Pancreas (tissue), 10 donors: Measurements from ENCODE around the gene EMILIN3. TPM values are rescaled to one million over a fixed set of nuclear protein-coding genes. Genes with fewer than 3 reads are reported as not detected.

Source experiments
- ATAC-seq, 4 donors: fragments of 200-7000 bp; cut with Tn5 transposase; one replicate each; pipeline versions ENCODE4 v1.8.0 to v1.9.1; 2020; ENCODE audit warnings: mild to moderate bottlenecking in 4 of 4, moderate library complexity in 4 of 4
- DNase-seq, 6 donors: peaks; one replicate each; pipeline ENCODE4 v3.0.0-alpha.2; 2020
- FAIRE-seq: peaks from 2 replicates; lab custom pipeline; 2012; peaks lifted over from hg19 to GRCh38; lab: Jason Lieb, UNC
- H3K27ac ChIP-seq, 4 donors: fragments of 200-600 bp; sonication (generic); 1 replicate in 3 of 4; 2 replicates in 1 of 4; pipeline versions ENCODE4 v1.5.0 to v1.8.0; 2020
- H3K27me3 ChIP-seq, 4 donors: fragments of 200-600 bp; one replicate each; pipeline ENCODE4 v1.8.0; 2021
- H3K36me3 ChIP-seq, 3 donors: fragments of 200-600 bp; sonication (generic) in 1 of 3; one replicate each; pipeline versions ENCODE4 v1.5.0 to v1.8.0; 2020 to 2021
- H3K4me1 ChIP-seq, 3 donors: fragments of 200-600 bp; one replicate each; pipeline ENCODE4 v1.8.0; 2021
- H3K4me3 ChIP-seq, 4 donors: fragments of 200-600 bp; sonication (generic) in 2 of 4; one replicate each; pipeline versions ENCODE4 v1.5.0 to v1.8.0; 2020 to 2021
- H3K9me3 ChIP-seq, 4 donors: fragments of 200-600 bp; one replicate each; pipeline ENCODE4 v1.8.0; 2021
- CTCF ChIP-seq, 4 donors: fragments of 200-600 bp; sonication (generic) in 3 of 4; IDR thresholded peaks; one replicate each; pipeline versions ENCODE4 v1.5.0 to v1.8.0; 2021; ENCODE audit warnings: antibody characterized with exemption in 4 of 4
- WGBS, 2 donors: extraction: QIAGEN DNeasy Blood & Tissue Kit; methylation state at CpG; one replicate each; pipeline ENCODE4 v1.1.7; 2013; 5-methylcytosine and 5-hydroxymethylcytosine counted together
- intact Hi-C, 3 donors: fragments of 100-400 bp; cut with DNase I; formaldehyde crosslinking; loops; one replicate each; pipeline versions ENCODE4 v1.11.1 to v1.14.2; 2022
- polyA plus RNA-seq, 2 donors: library from polyadenylated mRNA; stranded (reverse); fragments of 200-250 nt; gene quantifications; one replicate each; pipeline ENCODE4 v1.2.3, GENCODE V29; 2013
- total RNA-seq, 6 donors: library from RNA; stranded (reverse); fragmentation: NEBNext Ultra II Directional in 4 of 6; extraction: Animal tissue kit (Norgen Biotek cat#: 25700) in 4 of 6; gene quantifications; one replicate each; pipeline versions ENCODE4 v1.2.1 to v1.2.4, GENCODE V29; 2021 to 2023
- donor health status: healthy with polysubstance abuse.
- donor health status: DM: no; HTN: no; CAD: no; lungs with moderate emphysema.
- donor health status: DM: no; HTN: no; CAD: no.
- donor health status: control.
- donor health status: control.
- donor health status: Bipolar disorder and iron deficiency.
- donor health status: DM: yes; HTN: yes; CAD: no.
- donor health status: DM: no; HTN: no; CAD: no.
- donor health status: DM: no; HTN: no; CAD: no.
- donor health status: DM: yes; HTN: yes; CAD: no.

The EMILIN3 gene
- total and polyA plus RNA-seq, 8 donors, result 0.04 to 0.33 (median 0.06) TPM; not detected in 3

DNA sequence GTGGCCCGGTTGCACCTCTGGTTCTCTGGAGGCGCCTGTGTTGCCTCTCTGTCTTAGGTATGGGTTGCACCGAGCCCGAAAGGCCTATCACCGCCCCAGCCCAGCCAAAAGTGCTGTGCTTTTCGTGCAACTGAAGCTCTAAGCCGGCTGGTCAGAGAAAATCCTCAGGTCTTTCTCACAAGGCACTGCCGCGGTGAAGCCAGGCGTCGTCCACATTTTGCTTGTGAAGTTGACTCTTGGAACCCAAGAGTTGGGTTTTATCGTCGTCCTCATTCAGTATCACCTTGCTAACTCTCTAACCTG lies 726 bp upstream of the EMILIN3 start:
- Histone ChIP-seq H3K36me3 (no peaks in the 10 kb centered on the region), H3K27me3 (peaks cover 0 to 13% (median 0%) of the 10 kb centered on the region in 4 donors), H3K4me3 (no peak overlapping the region), H3K27ac (no peak overlapping the region), H3K4me1 (no peaks in the 10 kb centered on the region), H3K9me3 (no peaks in the 10 kb centered on the region)
- FAIRE-seq (no peak), DNase-seq (no peak), ATAC-seq (no peak)
- no peak for TF ChIP-seq CTCF (IDR thresholded peaks at IDR 0.05)
- intact Hi-C loops, result no loop called here
- WGBS, 2 donors, result 56 to 65% methylated on average over 13 of the region's 13 CpGs

- TF ChIP-seq CTCF (IDR thresholded peaks at IDR 0.05), result no peak
- intact Hi-C loops, result no loop called here
- FAIRE-seq (no peak), ATAC-seq (peak in 2 of 4 donors; percentile 18 to 38), DNase-seq (no peak)
- no peaks in the 10 kb centered on the region for H3K4me1 ChIP-seq
- H3K36me3 ChIP-seq, result no peaks in the 10 kb centered on the region
- no peaks in the 10 kb centered on the region for H3K9me3 ChIP-seq
- 6 to 9% methylated on average over 56 to 76 of the region's 76 CpGs for WGBS, 2 donors
- no peak overlapping the region for H3K27ac ChIP-seq
- H3K4me3 ChIP-seq, result peak overlapping the region in 2 of 4 donors; percentile 13 to 30
- H3K27me3 ChIP-seq, result peaks cover 0 to 13% (median 0%) of the 10 kb centered on the region in 4 donors
These were observed 657 bp downstream of the EMILIN3 start for GRCh38 chr20:41365777-41366545.

DNA sequence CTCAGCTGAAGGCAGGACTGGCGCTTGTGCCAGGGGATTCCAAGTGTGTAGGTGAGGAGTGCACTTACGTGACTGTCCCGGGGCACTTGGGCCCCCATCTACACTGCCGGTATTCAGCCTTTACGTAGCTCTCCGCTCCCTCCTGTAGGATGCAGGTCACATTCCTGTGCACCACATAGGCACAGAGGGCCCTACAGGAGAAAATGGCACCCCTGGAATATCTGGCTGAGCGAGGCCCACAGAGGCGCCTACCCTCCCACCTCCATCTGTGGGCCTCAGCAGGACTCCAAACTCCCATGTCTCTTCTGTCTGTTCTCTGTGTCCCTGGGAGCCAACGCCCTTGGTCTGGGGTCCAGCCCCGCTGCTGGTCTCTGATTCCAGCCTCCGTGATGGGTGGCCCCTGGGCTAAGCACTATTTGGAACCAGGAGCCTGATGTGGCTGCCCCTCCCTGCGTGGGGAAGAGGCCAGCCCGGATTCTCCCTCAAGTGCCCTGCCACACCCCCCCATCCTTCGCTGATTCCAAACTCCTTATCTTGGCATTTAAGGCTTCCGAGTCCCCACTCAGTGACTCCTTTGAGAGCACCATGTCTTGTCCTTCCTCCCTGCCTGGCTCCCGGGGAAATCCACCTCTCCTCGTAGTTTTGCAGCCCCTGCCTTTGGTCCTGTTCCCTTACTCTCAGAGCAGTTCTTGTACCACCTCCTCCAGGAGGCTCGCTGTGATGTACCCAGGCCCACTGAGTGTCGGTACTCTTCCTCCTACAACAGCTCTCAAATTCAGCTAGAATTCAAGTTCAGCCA lies 1.5 kb downstream of the EMILIN3 start:
- no peak for DNase-seq
- Histone ChIP-seq H3K4me1 (no peaks in the 10 kb centered on the region), H3K4me3 (no peak overlapping the region), H3K27ac (no peak overlapping the region), H3K9me3 (no peaks in the 10 kb centered on the region), H3K36me3 (no peaks in the 10 kb centered on the region), H3K27me3 (peaks cover 0 to 13% (median 0%) of the 10 kb centered on the region in 4 donors)
- intact Hi-C loops, result no loop called here
- FAIRE-seq, result no peak
- WGBS, 2 donors, result 82 to 90% methylated on average over 19 of the region's 19 CpGs
- no peak for ATAC-seq
- TF ChIP-seq CTCF (IDR thresholded peaks at IDR 0.05), result no peak

- peaks cover 0 to 13% (median 0%) of the 10 kb centered on the region in 4 donors for H3K27me3 ChIP-seq
These were observed 2.3 kb downstream of the EMILIN3 start for GRCh38 chr20:41364236-41364855.

More at GRCh38 chr20:41364236-41364855, 2.3 kb downstream of the EMILIN3 start:
- no peak for TF ChIP-seq CTCF (IDR thresholded peaks at IDR 0.05)
- FAIRE-seq (no peak), DNase-seq (no peak), ATAC-seq (no peak)
- Histone ChIP-seq H3K36me3 (no peaks in the 10 kb centered on the region), H3K9me3 (no peaks in the 10 kb centered on the region), H3K4me1 (no peaks in the 10 kb centered on the region), H3K27ac (no peak overlapping the region), H3K4me3 (no peak overlapping the region)
- WGBS, 2 donors, result 73 to 80% methylated on average over 13 of the region's 13 CpGs
- intact Hi-C loops, result no loop called here
